ENCODE results near the gene MAGI1.

GRCh38 chr3:65400899-65401298 lies 637.8 kb downstream of the MAGI1 start:
- TF ChIP-seq CTCF (IDR thresholded peaks at IDR 0.05) (no peak), POLR2A (IDR thresholded peaks at IDR 0.05) (no peak), POLR2AphosphoS5 (IDR thresholded peaks at IDR 0.05) (no peak), EP300 (IDR thresholded peaks at IDR 0.05) (no peak)
